HFF-Myc (cell line): ENCODE results near the gene ADRM1.

Experiments used
- DNase-seq: peaks from one replicate; pipeline ENCODE4 v3.0.0-alpha.2; 2011; ENCODE audit warnings: low read depth; ENCODE audit errors: extremely low read depth
- H3K4me3 ChIP-seq: replicated peaks from 2 replicates; pipeline ENCODE4 v1.5.1; 2011; ENCODE audit warnings: low read depth, mild to moderate bottlenecking, control low read depth, low read length
- TF ChIP-seq, protein P1 (sequence below): IDR thresholded peaks from 2 replicates; pipeline ENCODE4 v1.5.1; 2012; ENCODE audit warnings: mild to moderate bottlenecking, low read depth, low read length, control low read depth; ENCODE audit errors: missing control alignments

The ADRM1 gene

DNA sequence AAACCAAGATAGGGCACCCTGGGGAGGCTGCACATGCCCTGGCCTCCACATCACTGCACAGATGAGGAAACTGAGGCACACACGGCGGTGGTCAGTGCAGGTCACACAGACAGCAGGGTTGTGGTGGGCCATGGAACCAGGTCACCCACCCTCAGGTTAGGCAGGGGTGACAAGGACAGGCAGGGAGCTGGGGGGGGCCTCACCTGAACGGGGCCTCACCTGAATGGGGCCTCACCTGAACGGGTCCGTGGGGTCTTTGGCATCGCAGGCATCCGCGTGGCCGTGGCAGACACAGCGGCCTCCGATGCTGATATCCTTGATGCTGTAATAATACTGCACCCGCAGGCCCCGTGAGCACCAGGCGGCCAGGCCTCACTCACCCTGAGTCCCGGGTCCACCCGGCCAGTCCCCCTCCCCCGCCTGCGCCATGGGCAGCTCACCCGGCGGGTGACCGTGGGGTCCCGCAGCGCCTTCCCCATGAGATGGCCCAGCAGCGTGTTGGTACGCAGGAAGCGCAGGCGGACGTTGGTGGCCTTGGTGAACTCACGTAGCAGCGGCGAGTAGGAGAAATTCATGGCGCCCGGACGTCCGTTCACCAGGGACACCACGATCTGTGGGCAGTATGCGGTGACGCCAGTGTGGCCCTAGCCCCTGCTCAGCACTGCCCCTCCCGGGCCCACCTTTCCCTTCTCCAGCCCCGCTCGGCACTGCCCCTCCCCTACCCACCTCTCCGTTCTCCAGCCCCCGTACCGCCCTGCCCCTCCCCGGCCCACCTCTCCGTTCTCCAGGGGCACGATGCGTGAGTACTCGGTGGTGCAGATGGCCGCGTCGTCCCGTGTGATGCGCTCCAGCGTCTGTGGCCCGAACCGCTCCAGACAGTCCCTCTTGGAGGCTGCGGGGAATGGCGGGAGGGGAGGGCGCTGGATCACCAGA lies 48.9 kb downstream of the ADRM1 start:
- no peak overlapping the region for H3K4me3 ChIP-seq
- no peak for DNase-seq
- TF ChIP-seq, protein P1, sequence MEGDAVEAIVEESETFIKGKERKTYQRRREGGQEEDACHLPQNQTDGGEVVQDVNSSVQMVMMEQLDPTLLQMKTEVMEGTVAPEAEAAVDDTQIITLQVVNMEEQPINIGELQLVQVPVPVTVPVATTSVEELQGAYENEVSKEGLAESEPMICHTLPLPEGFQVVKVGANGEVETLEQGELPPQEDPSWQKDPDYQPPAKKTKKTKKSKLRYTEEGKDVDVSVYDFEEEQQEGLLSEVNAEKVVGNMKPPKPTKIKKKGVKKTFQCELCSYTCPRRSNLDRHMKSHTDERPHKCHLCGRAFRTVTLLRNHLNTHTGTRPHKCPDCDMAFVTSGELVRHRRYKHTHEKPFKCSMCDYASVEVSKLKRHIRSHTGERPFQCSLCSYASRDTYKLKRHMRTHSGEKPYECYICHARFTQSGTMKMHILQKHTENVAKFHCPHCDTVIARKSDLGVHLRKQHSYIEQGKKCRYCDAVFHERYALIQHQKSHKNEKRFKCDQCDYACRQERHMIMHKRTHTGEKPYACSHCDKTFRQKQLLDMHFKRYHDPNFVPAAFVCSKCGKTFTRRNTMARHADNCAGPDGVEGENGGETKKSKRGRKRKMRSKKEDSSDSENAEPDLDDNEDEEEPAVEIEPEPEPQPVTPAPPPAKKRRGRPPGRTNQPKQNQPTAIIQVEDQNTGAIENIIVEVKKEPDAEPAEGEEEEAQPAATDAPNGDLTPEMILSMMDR = no peak

DNA sequence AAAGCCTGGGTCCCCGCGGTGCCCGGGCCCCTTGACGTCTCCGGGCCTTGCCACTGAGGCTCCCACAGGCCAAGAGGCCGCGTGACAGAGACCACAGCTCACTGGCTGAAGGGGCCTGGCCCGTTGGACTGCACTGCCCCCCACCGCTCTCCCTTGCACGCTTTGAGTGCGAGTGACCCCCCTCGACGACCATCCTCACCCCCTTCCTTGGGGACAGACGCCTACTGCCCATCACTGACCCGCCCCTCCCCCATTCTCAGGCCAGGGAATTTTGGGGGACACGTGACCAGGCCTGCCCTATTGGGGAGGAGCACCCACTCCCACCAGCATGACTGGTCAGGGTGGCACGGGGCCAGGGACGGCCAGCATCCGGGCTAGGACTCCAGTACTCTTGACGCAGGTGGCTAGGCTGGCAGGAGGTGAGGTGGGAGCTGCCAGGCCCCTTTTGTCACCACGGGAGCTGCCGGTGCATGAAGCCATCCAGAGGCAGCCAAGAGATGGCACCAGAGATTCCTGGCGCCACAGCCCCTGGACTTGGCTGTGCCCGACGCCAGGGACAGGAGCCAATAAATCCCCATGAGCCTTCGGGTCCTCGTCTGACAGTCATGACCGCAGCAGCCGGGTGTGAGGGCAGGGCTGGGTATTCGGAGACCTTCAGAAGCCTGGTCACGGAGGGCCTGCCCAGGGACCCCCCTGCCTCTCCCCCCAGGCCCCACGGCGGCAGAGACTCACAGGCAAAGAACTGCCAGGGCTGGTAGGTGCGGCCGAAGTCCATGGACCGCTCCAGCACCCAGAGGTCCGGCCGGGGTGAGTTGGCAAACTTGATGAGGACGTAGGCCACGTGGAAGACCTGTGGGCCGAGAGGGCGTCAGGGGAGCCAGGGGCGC lies 49.8 kb downstream of the ADRM1 start:
- DNase-seq = no peak
- TF ChIP-seq, protein P1 = no peak

GRCh38 chr20:62353289-62354030 lies 50.7 kb downstream of the ADRM1 start:
- DNase-seq = no peak
- H3K4me3 ChIP-seq = no peak overlapping the region
- TF ChIP-seq, protein P1 = no peak

More for the DNA sequence above, 49.8 kb downstream of the ADRM1 start:
- no peak overlapping the region for H3K4me3 ChIP-seq

DNA sequence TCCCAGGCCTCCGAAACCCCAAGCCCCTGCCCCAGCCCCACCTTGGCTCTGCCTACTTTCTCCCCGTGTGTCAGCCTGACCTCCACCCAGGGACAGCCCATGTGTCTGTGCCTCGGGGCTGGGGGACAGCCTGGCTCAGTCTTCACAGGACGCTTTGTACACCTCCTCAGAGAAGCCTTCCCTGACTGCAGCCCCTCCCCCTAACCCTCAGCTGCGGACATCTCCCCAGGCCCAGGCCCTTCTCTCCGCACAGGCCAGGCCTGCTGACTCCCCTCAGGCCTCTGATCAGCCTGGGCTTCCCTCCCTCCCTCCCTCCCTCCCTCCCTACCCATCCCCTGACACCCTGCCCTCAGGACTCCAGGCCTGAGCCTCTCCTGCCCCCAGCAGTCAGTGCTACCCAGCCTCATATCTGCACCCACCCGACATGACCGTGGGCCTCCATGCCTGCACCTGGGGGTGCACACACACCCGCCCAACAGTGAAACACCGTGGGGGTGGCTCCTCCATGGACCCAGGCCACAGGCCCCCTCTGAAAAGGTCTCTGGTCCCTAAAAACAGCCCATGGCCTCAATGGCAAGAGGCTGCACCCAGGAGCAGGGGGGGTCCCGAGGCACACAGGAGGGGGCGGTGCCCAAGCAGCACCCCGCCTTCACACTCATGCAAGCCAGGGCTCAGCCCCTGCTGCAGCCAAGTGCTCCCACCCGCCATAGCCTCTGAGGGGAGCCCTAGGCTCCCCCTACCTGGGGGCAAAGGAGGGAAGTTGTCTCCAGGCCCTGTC lies 51.4 kb downstream of the ADRM1 start:
- no peak overlapping the region for H3K4me3 ChIP-seq
- no peak for DNase-seq
- TF ChIP-seq, protein P1 = no peak

DNA sequence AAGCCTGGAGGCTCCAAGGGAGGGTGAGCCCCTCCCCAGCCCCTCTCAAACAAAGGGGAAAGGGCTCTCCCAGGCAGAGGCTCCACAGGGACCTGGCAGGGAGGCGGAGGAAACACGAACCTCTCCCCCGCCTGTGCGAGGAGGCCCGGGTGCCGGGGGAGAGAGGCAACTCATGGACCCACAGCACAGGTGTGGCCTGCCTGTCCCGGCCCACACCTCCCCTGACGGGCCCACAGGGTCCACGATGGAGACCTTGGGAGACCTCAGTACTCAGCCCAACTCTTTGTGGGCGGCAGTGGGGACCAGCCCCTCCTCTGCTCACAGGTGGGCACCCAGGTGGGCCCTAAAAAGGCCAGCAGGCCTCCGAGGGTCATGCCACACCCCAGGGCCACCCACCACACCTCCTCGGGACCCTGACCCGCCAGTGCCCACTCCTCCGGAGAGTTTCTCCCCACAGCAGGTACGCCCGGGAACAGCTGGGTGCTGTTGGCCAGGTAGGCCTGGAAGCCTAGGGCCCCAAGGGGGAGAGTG lies 52.1 kb downstream of the ADRM1 start:
- TF ChIP-seq, protein P1 = no peak
- no peak for DNase-seq
- no peak overlapping the region for H3K4me3 ChIP-seq
